ENCODE measurements around the gene RAET1E.

- TF ChIP-seq ZNF274 (IDR thresholded peaks at IDR 0.05; ENCODE audit: low read depth, low read length) (no peak), YY1 (IDR thresholded peaks at IDR 0.05; ENCODE audit: insufficient read depth, insufficient read length) (no peak)
Measured at GRCh38 chr6:149919834-149920225, 21.9 kb upstream of the RAET1E start.

All from NT2/D1 (cell line).